ENCODE data around the gene HBP1. TPM values are rescaled to one million over a fixed set of nuclear protein-coding genes. Genes with fewer than 3 reads are reported as not detected.

Gene HBP1
- total and polyA plus RNA-seq, 8 donors = 12.5 to 201 (median 47.3) TPM

DNA sequence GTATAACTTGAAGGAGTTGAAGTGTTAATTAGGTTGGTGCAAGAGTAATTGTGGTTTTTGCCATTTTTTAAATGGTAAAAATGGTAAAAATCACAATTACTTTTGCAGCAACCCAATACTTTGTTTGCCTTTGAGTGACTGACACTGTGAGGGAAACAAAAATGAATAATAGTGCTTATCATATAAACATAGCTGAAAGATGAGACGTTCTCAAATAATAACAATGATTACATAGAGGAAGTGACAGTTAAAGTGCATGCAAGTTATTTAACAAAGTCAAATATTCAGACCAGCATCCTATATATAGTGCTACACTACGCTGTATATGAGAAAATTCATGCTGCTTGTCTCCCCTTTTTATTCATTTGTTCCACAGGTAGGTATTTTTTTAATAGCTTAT lies 4.7 kb upstream of the HBP1 start:
- intact Hi-C loops (cut with DNase I; ENCODE audit: low total_unique reads) = no loop called here
- H3K36me3 ChIP-seq = no peaks in the 10 kb centered on the region
- WGBS, 5 donors = 42 to 56% (median 50%) methylated on average over 2 of the region's 2 CpGs
- no peak for DNase-seq
- H3K9me3 ChIP-seq = no peaks in the 10 kb centered on the region
- H3K27me3 ChIP-seq = no peaks in the 10 kb centered on the region
- H3K27ac ChIP-seq = no peak overlapping the region
- no peak overlapping the region for H3K4me3 ChIP-seq
- peaks cover 0 to 6% (median 0%) of the 10 kb centered on the region in 4 donors for H3K4me1 ChIP-seq
- TF ChIP-seq POLR2A (IDR thresholded peaks at IDR 0.05) (no peak), POLR2AphosphoS5 (IDR thresholded peaks at IDR 0.05) (no peak), EP300 (IDR thresholded peaks at IDR 0.05) (no peak)
- TF ChIP-seq, protein P1, sequence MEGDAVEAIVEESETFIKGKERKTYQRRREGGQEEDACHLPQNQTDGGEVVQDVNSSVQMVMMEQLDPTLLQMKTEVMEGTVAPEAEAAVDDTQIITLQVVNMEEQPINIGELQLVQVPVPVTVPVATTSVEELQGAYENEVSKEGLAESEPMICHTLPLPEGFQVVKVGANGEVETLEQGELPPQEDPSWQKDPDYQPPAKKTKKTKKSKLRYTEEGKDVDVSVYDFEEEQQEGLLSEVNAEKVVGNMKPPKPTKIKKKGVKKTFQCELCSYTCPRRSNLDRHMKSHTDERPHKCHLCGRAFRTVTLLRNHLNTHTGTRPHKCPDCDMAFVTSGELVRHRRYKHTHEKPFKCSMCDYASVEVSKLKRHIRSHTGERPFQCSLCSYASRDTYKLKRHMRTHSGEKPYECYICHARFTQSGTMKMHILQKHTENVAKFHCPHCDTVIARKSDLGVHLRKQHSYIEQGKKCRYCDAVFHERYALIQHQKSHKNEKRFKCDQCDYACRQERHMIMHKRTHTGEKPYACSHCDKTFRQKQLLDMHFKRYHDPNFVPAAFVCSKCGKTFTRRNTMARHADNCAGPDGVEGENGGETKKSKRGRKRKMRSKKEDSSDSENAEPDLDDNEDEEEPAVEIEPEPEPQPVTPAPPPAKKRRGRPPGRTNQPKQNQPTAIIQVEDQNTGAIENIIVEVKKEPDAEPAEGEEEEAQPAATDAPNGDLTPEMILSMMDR (IDR thresholded peaks at IDR 0.05) = no peak

DNA sequence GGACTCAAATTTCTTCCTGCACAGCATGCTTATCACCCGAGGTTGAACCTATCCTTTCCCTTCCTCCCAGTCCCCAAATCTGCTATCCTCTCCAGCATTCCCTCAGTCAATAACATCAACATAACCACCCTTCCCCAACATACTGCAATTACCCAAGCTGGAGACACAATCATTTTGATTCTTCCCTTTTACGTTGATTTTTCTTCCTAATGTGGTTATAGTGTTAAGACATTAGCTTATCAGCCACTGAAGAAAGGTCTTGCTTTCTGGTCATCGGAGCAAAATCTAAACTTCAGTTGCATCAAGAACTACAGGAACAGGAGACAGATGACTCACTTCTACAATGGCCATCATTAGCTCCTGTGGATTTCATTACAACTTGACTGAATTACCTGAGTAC lies 3.5 kb upstream of the HBP1 start:
- Histone ChIP-seq H3K27me3 (no peaks in the 10 kb centered on the region), H3K4me3 (no peak overlapping the region), H3K36me3 (no peaks in the 10 kb centered on the region), H3K9me3 (no peaks in the 10 kb centered on the region), H3K27ac (no peak overlapping the region), H3K4me1 (peaks cover 0 to 10% (median 2%) of the 10 kb centered on the region in 4 donors)
- no peak for DNase-seq
- TF ChIP-seq POLR2A (IDR thresholded peaks at IDR 0.05) (no peak), EP300 (IDR thresholded peaks at IDR 0.05) (no peak), POLR2AphosphoS5 (IDR thresholded peaks at IDR 0.05) (no peak)
- TF ChIP-seq, protein P1 (IDR thresholded peaks at IDR 0.05) = no peak
- 61 to 75% (median 68%) methylated on average over 3 of the region's 3 CpGs for WGBS, 5 donors
- intact Hi-C loops (cut with DNase I; ENCODE audit: low total_unique reads) = no loop called here

DNA sequence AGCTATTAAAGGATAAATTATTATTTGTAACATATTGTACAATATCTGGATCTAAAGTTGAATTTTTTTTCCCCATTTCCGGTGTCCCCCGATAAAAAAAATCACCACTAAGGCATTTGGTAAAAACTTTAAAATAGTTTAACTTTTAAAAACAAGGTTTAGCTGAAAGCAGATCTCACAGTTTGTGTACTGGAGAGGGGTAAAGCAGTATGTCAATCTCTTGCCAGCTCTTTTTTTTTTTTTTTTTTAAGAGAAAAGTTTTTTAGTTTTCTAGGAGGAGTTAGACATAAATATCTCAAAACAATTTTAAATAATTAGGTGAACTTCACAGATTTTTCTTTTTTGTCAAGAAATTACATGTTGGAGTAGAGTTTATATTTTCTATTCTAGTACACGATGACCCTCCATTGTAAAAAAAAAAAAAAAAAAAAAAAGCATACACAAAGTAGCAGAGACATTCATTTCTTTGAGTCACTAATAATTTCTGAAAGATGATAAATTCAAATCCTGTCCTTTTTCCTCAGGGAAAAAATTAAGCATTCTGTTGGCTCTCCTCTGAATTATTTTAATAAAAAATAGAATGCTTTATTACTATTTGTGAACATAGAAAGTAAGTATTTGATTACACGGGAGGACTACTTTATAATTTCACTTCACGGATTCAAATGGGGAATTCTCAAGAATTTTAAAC lies 1.9 kb upstream of the HBP1 start:
- H3K9me3 ChIP-seq = no peaks in the 10 kb centered on the region
- 36 to 40% (median 37%) methylated on average over 5 of the region's 5 CpGs for WGBS, 5 donors
- intact Hi-C loops (cut with DNase I; ENCODE audit: low total_unique reads) = no loop called here
- H3K27me3 ChIP-seq = no peaks in the 10 kb centered on the region
- peaks cover 0 to 26% (median 15%) of the 10 kb centered on the region in 4 donors for H3K4me1 ChIP-seq
- TF ChIP-seq POLR2A (IDR thresholded peaks at IDR 0.05) (no peak), POLR2AphosphoS5 (IDR thresholded peaks at IDR 0.05) (no peak)
- TF ChIP-seq, protein P1 (IDR thresholded peaks at IDR 0.05) = no peak
- peaks cover 0 to 3% (median 0%) of the 10 kb centered on the region in 4 donors for H3K36me3 ChIP-seq
- H3K27ac ChIP-seq = peak overlapping the region in 4 of 5 donors; percentile 93 to 100 (median 96)
- no peak for DNase-seq
- peak overlapping the region; percentile 53 to 95 (median 76) for H3K4me3 ChIP-seq

DNA sequence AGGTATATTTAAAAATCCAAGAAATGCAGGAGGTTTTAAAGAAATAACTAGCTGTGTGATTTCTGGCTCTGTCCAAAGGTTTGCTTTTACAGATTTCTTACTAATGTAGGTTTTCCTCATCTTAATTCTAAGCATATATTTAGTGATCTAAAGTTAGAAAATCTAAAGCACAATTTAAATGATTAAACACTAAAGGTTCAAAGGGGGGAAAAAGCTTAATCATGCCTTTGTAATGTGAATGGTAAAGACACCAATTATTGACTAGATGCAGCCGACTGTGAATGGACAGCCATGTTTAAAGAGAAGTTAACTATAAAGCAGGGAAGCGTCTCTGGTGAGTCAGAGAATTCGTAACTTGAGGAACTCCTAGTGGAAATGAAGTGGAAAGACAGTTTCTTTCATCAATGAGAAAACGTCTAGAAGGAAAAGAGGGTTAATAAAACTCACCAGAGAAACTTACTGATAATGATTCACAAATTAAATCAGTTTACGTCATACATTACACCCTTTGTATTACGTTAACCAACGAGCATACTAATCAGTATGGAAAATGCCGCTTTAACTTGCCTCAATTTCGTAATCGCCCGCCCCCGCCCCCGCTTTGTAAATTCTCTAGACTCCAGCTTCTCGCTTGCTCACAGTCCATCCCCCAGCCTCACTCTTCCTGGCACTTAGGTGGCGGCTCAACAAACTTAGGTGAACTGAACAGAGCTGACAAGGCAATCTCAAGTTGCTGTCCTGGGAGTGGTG lies 1.1 kb upstream of the HBP1 start:
- TF ChIP-seq, protein P1 (IDR thresholded peaks at IDR 0.05) = peak in 4 of 7 experiments; percentile 30 to 48 (median 34)
- no peak for TF ChIP-seq POLR2A (IDR thresholded peaks at IDR 0.05)
- no peak for TF ChIP-seq EP300 (IDR thresholded peaks at IDR 0.05)
- TF ChIP-seq POLR2AphosphoS5 (IDR thresholded peaks at IDR 0.05) = peak in 1 of 3 donors; percentile 37
- H3K27me3 ChIP-seq = no peaks in the 10 kb centered on the region
- 0 to 1% (median 0%) methylated on average over 10 to 15 of the region's 15 CpGs for WGBS, 5 donors
- peaks cover 0 to 3% (median 0%) of the 10 kb centered on the region in 4 donors for H3K36me3 ChIP-seq
- intact Hi-C loops (cut with DNase I; ENCODE audit: low total_unique reads) = no loop called here
- H3K4me3 ChIP-seq = peak overlapping the region; percentile 53 to 95 (median 76)
- DNase-seq = peak; percentile 53 to 91
- H3K4me1 ChIP-seq = peaks cover 2 to 34% (median 19%) of the 10 kb centered on the region in 4 donors
- H3K27ac ChIP-seq = peak overlapping the region; percentile 83 to 100 (median 94)
- no peaks in the 10 kb centered on the region for H3K9me3 ChIP-seq

Measured in stomach (tissue), 9 donors.